HG03460 (cell line): ENCODE measurements around the gene MPV17L2.

ENCODE experiments used
- ATAC-seq: cut with Tn5 transposase; IDR thresholded peaks from one replicate; pipeline ENCODE4 v1.9.1; 2021; ENCODE audit not compliant: unreplicated experiment

Gene MPV17L2

GRCh38 chr19:18232540-18233223 is 39.7 kb downstream of the MPV17L2 start:
- no peak for ATAC-seq

- ATAC-seq: no peak
These were observed 40.3 kb downstream of the MPV17L2 start for GRCh38 chr19:18233224-18233825.

GRCh38 chr19:18234194-18234593 is 41.2 kb downstream of the MPV17L2 start:
- ATAC-seq: no peak

GRCh38 chr19:18239303-18239702 is 46.3 kb downstream of the MPV17L2 start:
- ATAC-seq: no peak

- no peak for ATAC-seq
These were observed 52.3 kb downstream of the MPV17L2 start for GRCh38 chr19:18245297-18245696.
